GM18867 (cell line): Measurements from ENCODE around the gene LAMP2.
"Not testable (repeated sequence)": the region's sequence is repeated elsewhere in the genome, so short reads cannot be mapped to it uniquely, and the experiment has no call there.

Source experiments
- ATAC-seq: cut with Tn5 transposase; IDR thresholded peaks from one replicate; pipeline ENCODE4 v1.9.1; 2021; ENCODE audit warnings: mild to moderate bottlenecking, moderate library complexity; ENCODE audit not compliant: unreplicated experiment

The LAMP2 gene

GRCh38 chrX:120468825-120469525 lies at the start of gene LAMP2:
TSS of gene LAMP2 (minus strand) at chrX:120469296. CDS start at chrX:120469169, 127 bp downstream.
- ATAC-seq, result peak; percentile 99

- ATAC-seq, result no peak
Measured at GRCh38 chrX:120517936-120518335, 48.8 kb upstream of the LAMP2 start.

- ATAC-seq, result no peak
Measured at GRCh38 chrX:120514236-120514635, 45.1 kb upstream of the LAMP2 start.

GRCh38 chrX:120512627-120513026 lies 43.5 kb upstream of the LAMP2 start:
- ATAC-seq, result no peak

GRCh38 chrX:120512222-120512621 lies 43.1 kb upstream of the LAMP2 start:
- ATAC-seq, result no peak

GRCh38 chrX:120504569-120504968 lies 35.5 kb upstream of the LAMP2 start:
- no peak for ATAC-seq

- ATAC-seq, result no peak
Measured at GRCh38 chrX:120499301-120500072, 30.4 kb upstream of the LAMP2 start.

- ATAC-seq, result not testable (repeated sequence)
Measured at GRCh38 chrX:120490119-120490518, 21.0 kb upstream of the LAMP2 start.

- no peak for ATAC-seq
Measured at GRCh38 chrX:120486786-120487185, 17.7 kb upstream of the LAMP2 start.

GRCh38 chrX:120485638-120486520 lies 16.8 kb upstream of the LAMP2 start:
- ATAC-seq, result peak; percentile 80

GRCh38 chrX:120485315-120485637 lies 16.2 kb upstream of the LAMP2 start:
- ATAC-seq, result peak; percentile 18

GRCh38 chrX:120477453-120477852 lies 8.4 kb upstream of the LAMP2 start:
- no peak for ATAC-seq

- ATAC-seq, result no peak
Measured at GRCh38 chrX:120476714-120477113, 7.6 kb upstream of the LAMP2 start.

GRCh38 chrX:120475447-120475846 lies 6.4 kb upstream of the LAMP2 start:
- not testable (repeated sequence) for ATAC-seq

- ATAC-seq, result no peak
Measured at GRCh38 chrX:120474085-120474484, 5.0 kb upstream of the LAMP2 start.

GRCh38 chrX:120469657-120470056 lies 561 bp upstream of the LAMP2 start:
- not testable (repeated sequence) for ATAC-seq

- no peak for ATAC-seq
Measured at GRCh38 chrX:120468479-120468824, 644 bp downstream of the LAMP2 start.

- no peak for ATAC-seq
Measured at GRCh38 chrX:120468071-120468470, 1.0 kb downstream of the LAMP2 start.

GRCh38 chrX:120464411-120464810 lies 4.7 kb downstream of the LAMP2 start:
- no peak for ATAC-seq

GRCh38 chrX:120463241-120463640 lies 5.9 kb downstream of the LAMP2 start:
- no peak for ATAC-seq

- no peak for ATAC-seq
Measured at GRCh38 chrX:120462370-120462769, 6.7 kb downstream of the LAMP2 start.

- no peak for ATAC-seq
Measured at GRCh38 chrX:120459309-120459708, 9.8 kb downstream of the LAMP2 start.
